Epithelial cell of proximal tubule (primary cell): ENCODE measurements around the gene KANSL1L. TPM values are rescaled to one million over a fixed set of nuclear protein-coding genes. Genes with fewer than 3 reads are reported as not detected.
A peak's percentile ranks its signal among the peaks of the same experiment; 100 is the strongest.
"Not testable (repeated sequence)": the region's sequence is repeated elsewhere in the genome, so short reads cannot be mapped to it uniquely, and the experiment has no call there.

Source experiments
- DNase-seq: peaks from one replicate; pipeline ENCODE4 v3.0.0-alpha.2; 2011; ENCODE audit warnings: low read depth
- H3K4me3 ChIP-seq: 2 replicates; pipeline ENCODE4 v1.5.1; 2011; ENCODE audit warnings: low read depth, mild to moderate bottlenecking, low read length
- CTCF ChIP-seq: conservative IDR thresholded peaks from 2 replicates; pipeline ENCODE4 v1.5.1; 2012; ENCODE audit warnings: low read depth, mild to moderate bottlenecking, low read length
- total RNA-seq: library from RNA; depleted of rRNA; stranded (reverse); fragments of >200 nt; gene quantifications from 2 replicates; pipeline ENCODE4 v1.2.3, GENCODE V29; 2015

KANSL1L gene
- total RNA-seq, 1 donor from 2014 or later, result 5.6 TPM

DNA sequence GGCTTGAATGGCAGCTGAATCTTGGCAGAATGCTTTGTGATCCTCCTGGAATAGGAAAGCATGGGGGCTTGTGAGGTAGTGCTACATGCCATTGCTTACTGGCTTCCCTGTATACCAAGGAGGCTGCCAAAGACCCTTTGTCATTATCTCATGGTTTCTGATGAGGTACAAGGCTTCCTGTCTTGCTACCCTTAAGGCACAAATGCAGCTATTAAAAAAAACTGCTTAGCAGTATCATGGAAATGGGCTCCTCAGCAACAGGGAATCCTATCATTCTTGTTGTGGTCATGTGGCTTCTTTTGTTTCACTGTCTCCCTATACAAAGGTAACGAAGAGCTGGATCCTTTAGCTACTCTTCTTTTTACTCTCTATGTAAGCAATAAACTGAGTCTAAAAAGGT lies 6.6 kb upstream of the KANSL1L start:
- TF ChIP-seq CTCF, result no peak
- no peak for DNase-seq
- no peak overlapping the region for H3K4me3 ChIP-seq

- DNase-seq, H3K4me3 ChIP-seq: not testable (repeated sequence)
These were observed 5.9 kb upstream of the KANSL1L start for GRCh38 chr2:210177115-210177514.

GRCh38 chr2:210174086-210174485 lies 2.9 kb upstream of the KANSL1L start:
- DNase-seq, result no peak
- TF ChIP-seq CTCF, result no peak
- no peak overlapping the region for H3K4me3 ChIP-seq

GRCh38 chr2:210172219-210172575 lies 988 bp upstream of the KANSL1L start:
- no peak for TF ChIP-seq CTCF

GRCh38 chr2:210170446-210171303 lies 534 bp downstream of the KANSL1L start:
- TF ChIP-seq CTCF, result no peak
- DNase-seq, result no peak
- peak overlapping the region; percentile 79 for H3K4me3 ChIP-seq

More at GRCh38 chr2:210172219-210172575, 988 bp upstream of the KANSL1L start:
- peak overlapping the region; percentile 66 for H3K4me3 ChIP-seq
- DNase-seq, result no peak

DNA sequence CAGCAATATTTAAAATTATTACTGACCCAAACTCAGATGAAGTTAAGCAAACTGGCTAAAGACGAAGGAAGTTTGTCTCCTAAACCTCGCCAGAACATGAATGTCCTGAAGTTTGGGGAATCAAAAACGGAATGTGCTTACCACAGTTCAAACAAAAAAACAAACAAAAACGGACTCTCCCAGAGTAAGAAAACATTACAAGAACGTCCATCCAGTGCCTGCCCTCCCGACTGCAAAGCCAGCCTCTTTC lies 1.1 kb downstream of the KANSL1L start:
- TF ChIP-seq CTCF, result no peak
- no peak for DNase-seq
- H3K4me3 ChIP-seq, result peak overlapping the region; percentile 79

GRCh38 chr2:210169516-210170195 lies 1.6 kb downstream of the KANSL1L start:
- H3K4me3 ChIP-seq, result peak overlapping the region; percentile 79
- no peak for DNase-seq
- no peak for TF ChIP-seq CTCF
